Lower leg skin (tissue), 4 donors: ENCODE data around the gene SULF2. TPM values are rescaled to one million over a fixed set of nuclear protein-coding genes. Genes with fewer than 3 reads are reported as not detected.
A peak's percentile ranks its signal among the peaks of the same experiment; 100 is the strongest.

Source experiments
- DNase-seq, 2 donors: peaks; one replicate each; pipeline ENCODE4 v3.0.0-alpha.2; 2019; ENCODE audit warnings: low spot score in 2 of 2
- H3K4me3 ChIP-seq: fragments of 200-600 bp; sonication (generic); 2 replicates; pipeline ENCODE4 v1.5.1; 2017; ENCODE audit warnings: mild to moderate bottlenecking, low read depth; ENCODE audit not compliant: poor library complexity, severe bottlenecking
- CTCF ChIP-seq, 3 donors: fragments of 450-650 bp; IDR thresholded peaks; one replicate each; pipeline ENCODE4 v1.5.1; 2016; ENCODE audit warnings: antibody characterized with exemption in 3 of 3, mild to moderate bottlenecking in 3 of 3, moderate library complexity in 2 of 3
- POLR2A ChIP-seq, 2 donors: fragments of 450-650 bp; IDR thresholded peaks; one replicate each; pipeline ENCODE4 v1.6.1; 2016 to 2017; ENCODE audit warnings: antibody characterized with exemption in 2 of 2, mild to moderate bottlenecking in 1 of 2, moderate library complexity in 1 of 2
- WGBS, 2 donors: methylation state at CpG; one replicate each; pipeline ENCODE4 v1.1.5; 2018; 5-methylcytosine and 5-hydroxymethylcytosine counted together
- intact Hi-C: fragments of 100-400 bp; cut with DNase I; formaldehyde crosslinking; loops from one replicate; pipeline ENCODE4 v1.15.0; 2023; ENCODE audit warnings: low total_unique reads
- total RNA-seq, 4 donors: library from RNA; depleted of rRNA; stranded (reverse); fragments of >200 nt; gene quantifications; one replicate each; pipeline ENCODE4 v1.1.0, GENCODE V29; 2016

The SULF2 gene
- total RNA-seq, 4 donors from 2014 or later: 18.3 to 83.0 (median 28.0) TPM

GRCh38 chr20:47611785-47612184 is 173.5 kb downstream of the SULF2 start:
- TF ChIP-seq POLR2A (IDR thresholded peaks at IDR 0.05) (no peak), CTCF (IDR thresholded peaks at IDR 0.05) (no peak)
- intact Hi-C loops: no loop called here
- WGBS, 2 donors: 98% methylated on average over 9 of the region's 9 CpGs
- H3K4me3 ChIP-seq: no peak overlapping the region
- no peak for DNase-seq

GRCh38 chr20:47610945-47611250 is 174.4 kb downstream of the SULF2 start:
- no peak overlapping the region for H3K4me3 ChIP-seq
- intact Hi-C loops: no loop called here
- DNase-seq: no peak
- TF ChIP-seq CTCF (IDR thresholded peaks at IDR 0.05) (no peak), POLR2A (IDR thresholded peaks at IDR 0.05) (no peak)

- intact Hi-C loops: no loop called here
- no peak overlapping the region for H3K4me3 ChIP-seq
- DNase-seq: peak in 1 of 2 donors; percentile 27
- TF ChIP-seq CTCF (IDR thresholded peaks at IDR 0.05) (no peak), POLR2A (IDR thresholded peaks at IDR 0.05) (no peak)
- WGBS, 2 donors: 63 to 64% methylated on average over 6 of the region's 6 CpGs
Measured at GRCh38 chr20:47610247-47610944, 174.9 kb downstream of the SULF2 start.

- WGBS, 2 donors: 91 to 94% methylated on average over 5 of the region's 5 CpGs
- no peak for DNase-seq
- TF ChIP-seq CTCF (IDR thresholded peaks at IDR 0.05) (no peak), POLR2A (IDR thresholded peaks at IDR 0.05) (no peak)
- intact Hi-C loops: no loop called here
- no peak overlapping the region for H3K4me3 ChIP-seq
Measured at GRCh38 chr20:47609001-47609400, 176.3 kb downstream of the SULF2 start.
